Measurements from ENCODE around the gene PPM1D. TPM values are rescaled to one million over a fixed set of nuclear protein-coding genes. Genes with fewer than 3 reads are reported as not detected.
"Not testable (repeated sequence)": the region's sequence is repeated elsewhere in the genome, so short reads cannot be mapped to it uniquely, and the experiment has no call there.

PPM1D gene
- total RNA-seq, 1 experiment from 2014 or later: 15.7 TPM

DNA sequence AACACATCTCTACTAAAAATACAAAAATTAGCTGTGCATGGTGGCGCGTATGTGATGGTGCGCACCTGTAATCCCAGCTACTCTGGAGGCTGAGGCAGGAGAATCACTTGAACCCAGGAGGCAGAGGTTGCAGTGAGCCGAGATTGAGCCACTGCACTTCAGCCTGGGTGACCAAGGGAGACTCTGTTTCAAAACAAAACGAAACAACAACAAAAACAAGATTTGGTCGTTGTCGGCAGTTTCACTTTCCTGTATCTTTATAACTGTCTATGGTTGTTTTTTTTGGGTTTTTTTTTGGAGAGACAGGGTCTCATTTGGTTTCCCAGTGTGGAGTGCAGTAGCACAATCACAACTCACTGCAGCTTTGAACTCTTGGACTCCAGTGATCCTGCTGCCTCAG, 68.7 kb downstream of the PPM1D start:
- not testable (repeated sequence) for DNase-seq (ENCODE audit: low spot score)

DNA sequence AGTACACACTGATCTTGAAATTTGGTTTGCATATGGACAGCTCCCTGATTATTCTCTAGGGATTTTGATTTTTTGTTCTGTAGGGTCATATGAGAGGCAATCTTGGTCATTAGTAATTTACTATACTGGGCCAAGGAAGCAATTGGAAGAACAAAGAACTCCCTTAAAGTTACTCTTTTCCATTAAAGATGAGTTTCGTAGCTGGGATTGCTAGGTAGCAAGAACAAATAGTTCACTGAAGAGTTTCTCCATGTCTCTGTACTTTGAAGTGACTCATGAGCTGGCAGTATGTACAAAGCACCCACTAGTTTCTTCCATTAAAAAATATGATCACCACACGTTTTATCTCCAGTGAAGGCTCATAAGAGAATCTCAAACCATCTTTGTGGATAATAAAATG, 71.5 kb downstream of the PPM1D start:
- DNase-seq (ENCODE audit: low spot score): no peak

DNA sequence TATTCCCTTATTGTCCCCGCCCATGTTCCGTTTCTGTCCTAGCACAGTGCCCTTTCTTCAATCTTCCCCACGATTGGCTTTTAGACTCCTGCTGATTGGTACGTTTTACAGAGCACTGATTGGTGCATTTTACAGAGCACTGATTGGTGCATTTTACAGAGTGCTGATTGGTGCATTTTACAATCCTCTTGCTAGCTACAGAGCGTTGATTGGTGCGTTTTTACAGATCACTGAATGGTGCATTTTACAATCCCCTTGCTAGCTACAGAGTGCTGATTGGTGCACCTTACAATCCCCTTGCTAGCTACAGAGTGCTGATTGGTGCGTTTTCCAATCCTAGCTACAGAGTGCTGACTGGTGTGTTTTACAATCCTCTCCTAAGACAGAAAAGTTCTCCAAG, 74.6 kb downstream of the PPM1D start:
- DNase-seq (ENCODE audit: low spot score): peak; percentile 16

GRCh38 chr17:60675997-60676396, 76.0 kb downstream of the PPM1D start:
- no peak for DNase-seq (ENCODE audit: low spot score)

GRCh38 chr17:60676758-60677307, 76.8 kb downstream of the PPM1D start:
- DNase-seq (ENCODE audit: low spot score): no peak

- DNase-seq (ENCODE audit: low spot score): peak; percentile 100
These were observed 77.5 kb downstream of the PPM1D start, which contains the start of gene BCAS3 for GRCh38 chr17:60677308-60678117. TSS of gene BCAS3 (plus strand) at chr17:60677851.

GRCh38 chr17:60678118-60678444, 78.1 kb downstream of the PPM1D start:
- no peak for DNase-seq (ENCODE audit: low spot score)

GRCh38 chr17:60679287-60679686, 79.3 kb downstream of the PPM1D start:
- no peak for DNase-seq (ENCODE audit: low spot score)

DNA sequence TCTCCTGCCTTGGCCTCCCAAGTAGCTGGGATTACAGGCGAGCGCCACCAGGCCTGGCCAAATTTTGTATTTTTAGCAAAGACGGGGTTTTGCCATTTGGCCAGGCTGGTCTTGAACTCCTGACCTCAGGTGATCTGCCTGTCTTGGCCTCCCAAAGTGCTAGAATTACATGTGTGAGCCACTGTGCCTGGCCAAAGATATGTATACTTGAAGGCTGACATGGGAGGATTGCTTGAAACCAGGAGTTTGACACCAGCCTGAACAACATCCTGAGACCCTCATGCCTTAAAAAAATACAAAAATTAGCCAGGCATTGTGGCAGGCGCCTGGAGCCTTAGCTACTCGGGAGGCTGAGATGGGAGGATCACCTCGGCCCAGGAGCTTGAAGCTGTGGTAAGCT, 80.8 kb downstream of the PPM1D start:
- DNase-seq (ENCODE audit: low spot score): no peak

DNA sequence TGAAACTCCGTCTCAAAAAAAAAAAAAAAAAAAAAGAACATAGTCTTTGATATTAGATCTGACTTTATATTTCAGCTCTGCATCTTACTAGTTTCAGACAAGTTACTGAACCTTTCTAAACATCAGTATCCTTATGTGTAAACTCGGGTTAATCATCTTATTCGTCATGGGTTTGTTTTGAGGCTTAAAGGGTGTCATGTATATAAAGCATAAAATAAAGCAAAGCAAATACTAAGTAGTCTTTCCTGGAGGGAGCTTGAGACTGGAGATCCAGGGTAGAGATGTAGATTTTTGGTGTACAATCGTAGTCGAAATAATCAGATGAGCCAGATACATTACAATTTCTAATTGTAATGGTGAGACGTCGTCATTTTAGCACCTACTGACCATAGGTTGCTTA, 85.4 kb downstream of the PPM1D start:
- DNase-seq (ENCODE audit: low spot score): no peak

DNA sequence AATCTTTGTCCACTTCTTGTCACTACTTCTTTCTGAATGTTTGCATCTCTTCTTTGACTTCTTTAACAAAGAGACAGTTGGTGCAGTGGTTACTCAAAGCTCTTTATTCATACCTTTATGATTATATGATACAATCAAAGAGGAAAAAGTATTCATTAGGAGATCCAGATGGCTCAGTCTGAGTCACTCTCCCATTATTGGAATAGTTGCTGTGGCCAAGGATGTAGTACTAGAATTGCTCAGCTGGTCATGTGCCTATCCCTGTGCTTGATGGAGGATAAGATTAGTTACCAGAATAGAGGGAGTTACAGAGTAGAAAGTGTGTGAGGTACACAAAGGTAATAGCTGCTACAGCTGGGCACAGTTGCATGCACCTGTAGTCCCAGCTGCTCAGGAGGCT, 96.0 kb downstream of the PPM1D start:
- DNase-seq (ENCODE audit: low spot score): no peak

- DNase-seq (ENCODE audit: low spot score): no peak
These were observed 99.1 kb downstream of the PPM1D start for GRCh38 chr17:60699090-60699489.

DNA sequence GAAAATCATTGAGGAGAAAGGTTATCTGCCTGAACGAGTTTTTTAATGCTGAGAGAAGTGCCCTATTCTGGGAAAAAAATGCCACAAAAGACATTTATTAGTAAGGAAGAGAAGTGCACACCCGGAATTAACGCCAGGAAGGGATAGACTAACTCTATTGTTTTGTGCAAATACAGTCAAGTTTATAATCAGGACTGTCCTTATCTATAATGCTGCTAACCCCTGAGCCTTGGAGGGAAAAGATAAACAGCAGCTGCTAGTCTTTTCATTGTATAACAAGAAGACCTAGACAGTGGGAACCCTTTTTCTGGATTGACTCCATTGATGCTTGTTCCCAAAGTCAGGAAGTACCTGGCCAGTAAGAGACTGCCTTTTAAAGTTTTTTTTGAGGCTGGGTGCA, 104.2 kb downstream of the PPM1D start:
- DNase-seq (ENCODE audit: low spot score): no peak

DNA sequence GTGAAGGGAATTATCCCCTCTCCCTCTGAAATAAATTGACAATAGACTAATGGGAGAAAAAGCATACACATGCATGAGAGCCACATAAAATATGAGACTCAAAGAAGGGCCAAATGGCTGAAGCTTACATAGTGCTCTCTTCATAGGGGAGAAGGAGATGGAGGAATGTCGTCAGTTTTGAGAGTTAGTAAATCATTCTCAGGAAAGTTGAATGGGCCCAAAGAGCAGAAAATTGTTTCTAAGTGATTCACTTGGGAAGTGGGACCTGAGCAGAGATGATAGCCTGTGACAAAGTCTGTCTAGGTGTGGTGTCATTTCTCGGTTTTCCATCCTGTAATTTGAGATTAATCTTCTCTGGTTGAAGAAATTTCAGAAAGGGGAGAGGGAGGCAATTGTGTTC, 112.7 kb downstream of the PPM1D start:
- DNase-seq (ENCODE audit: low spot score): no peak

GRCh38 chr17:60713608-60714007, 113.6 kb downstream of the PPM1D start:
- DNase-seq (ENCODE audit: low spot score): no peak

Other genes starting within 250 kb of the PPM1D start
- 39.0 and 46.2 TPM in 2 replicates for gene USP32, start 208.1 kb upstream of the PPM1D start, total RNA-seq (2014; rRNA removed; shearing (Covaris generic))
- 0.53 TPM in 1 of 2 replicates, not detected in the other for gene CHCT1, start 177.7 kb upstream of the PPM1D start, total RNA-seq (2014; rRNA removed; shearing (Covaris generic))
- gene APPBP2, start 74.0 kb upstream of the PPM1D start, total RNA-seq (2014; rRNA removed; shearing (Covaris generic)): 36.7 and 42.4 TPM in 2 replicates
- gene BCAS3, start 77.7 kb downstream of the PPM1D start, total RNA-seq (2014; rRNA removed; shearing (Covaris generic)): 31.0 and 91.2 TPM in 2 replicates